A673 (cell line): Measurements from ENCODE around the gene CTSW. TPM values are rescaled to one million over a fixed set of nuclear protein-coding genes. Genes with fewer than 3 reads are reported as not detected.

Source experiments
- BruUV-seq: library from RNA; stranded (reverse); fragments of 400-500 nt; replicated peaks from 2 replicates; lab custom pipeline; 2021; lab: Mats Ljungman, UMichigan
- CTCF ChIA-PET: fragments of 300-600 bp; sonication (Branson Sonifier 250); formaldehyde crosslinking; loops from one replicate; lab custom pipeline; 2022; ENCODE audit warnings: antibody characterized with exemption; lab: Charles Lee
- POLR2A ChIA-PET: fragments of 300-600 bp; sonication (Branson Sonifier 250); formaldehyde crosslinking; loops from one replicate; lab custom pipeline; 2022; ENCODE audit warnings: antibody characterized with exemption; ENCODE audit not compliant: low non-redundant PET; lab: Charles Lee
- DNase-seq: peaks from one replicate; pipeline ENCODE4 v3.0.0-alpha.2; 2015; ENCODE audit warnings: low spot score
- H3K27ac ChIP-seq: fragments of 200-600 bp; sonication (generic); 2 replicates; pipeline ENCODE4 v1.5.1; 2016; ENCODE audit warnings: mixed run types, low read depth, mild to moderate bottlenecking, mixed read lengths, antibody characterized with exemption, low read length; ENCODE audit not compliant: poor library complexity, severe bottlenecking
- H3K27me3 ChIP-seq: fragments of 200-600 bp; sonication (generic); replicated peaks from 2 replicates; pipeline ENCODE4 v1.6.1; 2017; ENCODE audit warnings: mixed run types, low read depth, mild to moderate bottlenecking, mixed read lengths, antibody characterized with exemption, low read length; ENCODE audit not compliant: insufficient read depth, poor library complexity
- H3K36me3 ChIP-seq: fragments of 200-600 bp; sonication (generic); 2 replicates; pipeline ENCODE4 v1.6.1; 2016; ENCODE audit warnings: mixed run types, mild to moderate bottlenecking, mixed read lengths, antibody characterized with exemption, low read length; ENCODE audit not compliant: insufficient read depth, poor library complexity, severe bottlenecking
- H3K4me1 ChIP-seq: fragments of 200-600 bp; sonication (generic); 2 replicates; pipeline ENCODE4 v1.6.1; 2017; ENCODE audit warnings: mixed run types, mild to moderate bottlenecking, mixed read lengths, antibody characterized with exemption, low read length; ENCODE audit not compliant: insufficient read depth, poor library complexity, severe bottlenecking
- H3K4me3 ChIP-seq: fragments of 200-600 bp; sonication (generic); 2 replicates; pipeline ENCODE4 v1.5.1; 2016; ENCODE audit warnings: low read depth, mixed run types, mild to moderate bottlenecking, mixed read lengths, low read length; ENCODE audit not compliant: poor library complexity, severe bottlenecking
- H3K9me3 ChIP-seq: fragments of 200-600 bp; sonication (generic); 2 replicates; pipeline ENCODE4 v1.6.1; 2016; ENCODE audit warnings: mixed run types, low read depth, mild to moderate bottlenecking, mixed read lengths, antibody characterized with exemption, low read length; ENCODE audit not compliant: poor library complexity, severe bottlenecking
- CTCF ChIP-seq: fragments of 300-800, 200-600 bp; sonication (generic); conservative IDR thresholded peaks from 2 replicates; pipeline ENCODE4 v1.5.1; 2017; ENCODE audit warnings: low read depth, mild to moderate bottlenecking, antibody characterized with exemption, low read length, moderate library complexity, mixed read lengths
- EZH2 ChIP-seq: fragments of 200-600 bp; sonication (generic); IDR thresholded peaks from 2 replicates; pipeline ENCODE4 v1.6.1; 2017; ENCODE audit warnings: borderline replicate concordance, low read depth, mild to moderate bottlenecking, mixed read lengths, antibody characterized with exemption, low read length; ENCODE audit not compliant: poor library complexity, severe bottlenecking
- intact Hi-C: fragments of 100-400 bp; cut with micrococcal nuclease; formaldehyde crosslinking; loops from one replicate; pipeline ENCODE4 v1.10.0; 2022; ENCODE audit not compliant: unreplicated experiment
- total RNA-seq: library from RNA; stranded (reverse); gene quantifications from 2 replicates; pipeline ENCODE4 v1.2.3, GENCODE V29; 2021

The CTSW gene
- total RNA-seq, 1 experiment from 2014 or later, result not detected

GRCh38 chr11:65885808-65886536 lies 6.3 kb downstream of the CTSW start:
- DNase-seq, result no peak
- POLR2A ChIA-PET, result no interaction called here
- no peak overlapping the region for H3K27ac ChIP-seq
- H3K4me3 ChIP-seq, result no peak overlapping the region
- peaks cover 21% of the 10 kb centered on the region for H3K4me1 ChIP-seq
- no peaks in the 10 kb centered on the region for H3K27me3 ChIP-seq
- no peaks in the 10 kb centered on the region for H3K9me3 ChIP-seq
- H3K36me3 ChIP-seq, result peaks cover 48% of the 10 kb centered on the region
- CTCF ChIA-PET, result interaction anchor here (0.6 to 2.3 kb wide), 4 partner anchors 15 to 173 kb away, joined by 3 to 16 read pairs (median 8); partner anchors contain the start of genes FOSL1 and MUS81
- intact Hi-C loops, result no loop called here
- no TSS peak for BruUV-seq
- no peak for TF ChIP-seq EZH2
- TF ChIP-seq CTCF, result no peak

GRCh38 chr11:65886826-65887722 lies 7.4 kb downstream of the CTSW start:
- intact Hi-C loops, result no loop called here
- no TSS peak for BruUV-seq
- H3K27ac ChIP-seq, result peak overlapping the region; percentile 85

More at GRCh38 chr11:65886826-65887722, 7.4 kb downstream of the CTSW start:
- DNase-seq, result no peak
- POLR2A ChIA-PET, result no interaction called here
- Histone ChIP-seq H3K9me3 (no peaks in the 10 kb centered on the region), H3K36me3 (peaks cover 48% of the 10 kb centered on the region), H3K4me3 (peak overlapping the region; percentile 72), H3K27me3 (no peaks in the 10 kb centered on the region), H3K4me1 (peaks cover 26% of the 10 kb centered on the region)
- TF ChIP-seq CTCF (no peak), EZH2 (no peak)
- CTCF ChIA-PET, result interaction anchor here (1.1 to 2.1 kb wide), 2 partner anchors 18 to 25 kb away, joined by 3 to 31 read pairs; no protein-coding TSS in a partner anchor
